DMS 273 treated with DMSO at 0.1 percent for 48 hours (cell line): ENCODE results near the gene ZNF438.
"Not testable (repeated sequence)": the region's sequence is repeated elsewhere in the genome, so short reads cannot be mapped to it uniquely, and the experiment has no call there.

Source experiments
- DNase-seq: peaks from one replicate; lab custom pipeline; 2025; lab: John Stamatoyannopoulos, UW

Gene ZNF438

DNA sequence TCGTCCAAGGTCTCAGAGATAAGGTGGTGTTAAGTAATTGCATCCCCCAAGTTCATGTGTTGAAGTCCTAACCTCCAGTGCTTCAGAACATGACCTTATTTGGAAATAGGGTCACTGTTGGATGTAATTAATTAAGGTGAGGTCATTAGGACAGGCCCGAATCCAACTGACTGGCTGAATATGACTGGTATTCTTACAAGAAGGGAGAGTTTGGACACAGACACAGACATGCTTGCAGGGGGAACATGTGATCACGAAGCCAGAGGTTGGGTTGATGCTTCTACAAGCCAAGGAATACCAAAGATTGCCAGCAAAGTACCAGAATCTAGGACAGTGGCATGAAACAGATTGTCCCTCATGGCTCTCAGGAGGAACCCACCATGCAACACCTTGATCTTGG lies 228.6 kb downstream of the ZNF438 start:
- DNase-seq, result no peak

DNA sequence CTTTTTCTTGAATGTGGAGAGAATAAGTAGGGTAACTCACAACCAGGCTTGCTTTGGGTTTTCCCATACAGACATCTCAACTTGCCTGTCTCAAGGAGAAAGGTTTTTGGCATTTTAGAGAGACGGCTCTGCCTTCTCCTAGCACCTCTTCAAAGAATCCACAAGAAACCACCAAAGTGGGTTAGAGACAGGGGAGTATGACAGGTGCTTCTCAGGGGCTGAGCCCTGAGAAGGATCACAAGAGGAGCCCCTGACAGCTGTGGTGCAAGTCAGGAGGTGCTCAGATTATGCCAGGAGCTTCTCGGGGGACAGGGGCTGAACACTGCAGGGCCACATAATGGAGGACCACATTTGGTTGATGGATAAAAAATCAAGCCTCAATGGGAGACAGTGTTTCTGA lies 231.3 kb downstream of the ZNF438 start:
- no peak for DNase-seq

- DNase-seq, result no peak
Measured at GRCh38 chr10:30798646-30799185, 232.9 kb downstream of the ZNF438 start.

- DNase-seq, result not testable (repeated sequence)
Measured at GRCh38 chr10:30795024-30795423, 236.6 kb downstream of the ZNF438 start.
